PC-3 (cell line): ENCODE data around the gene MAD1L1.

Experiments used
- CTCF ChIP-seq: fragments of 300-600 bp; sonication (generic); conservative IDR thresholded peaks from 2 replicates; pipeline ENCODE4 v1.5.1; 2017; ENCODE audit warnings: antibody characterized with exemption, low read depth, mild to moderate bottlenecking, low read length
- EZH2 ChIP-seq: fragments of 300-600 bp; sonication (generic); IDR thresholded peaks from one replicate; pipeline ENCODE4 v1.6.1; 2017; ENCODE audit warnings: antibody characterized with exemption, mild to moderate bottlenecking, low read length; ENCODE audit not compliant: unreplicated experiment

GRCh38 chr7:2120251-2120660, 112.5 kb downstream of the MAD1L1 start:
- no peak for TF ChIP-seq CTCF
- no peak for TF ChIP-seq EZH2
